Cerebellar cortex (tissue), 1 donor: ENCODE data around the gene ST7L.
"Not testable (repeated sequence)": the region's sequence is repeated elsewhere in the genome, so short reads cannot be mapped to it uniquely, and the experiment has no call there.

Experiments
- DNase-seq: peaks from one replicate; pipeline ENCODE4 v3.0.0-alpha.2; 2015; ENCODE audit warnings: low spot score

The ST7L gene, protein sequence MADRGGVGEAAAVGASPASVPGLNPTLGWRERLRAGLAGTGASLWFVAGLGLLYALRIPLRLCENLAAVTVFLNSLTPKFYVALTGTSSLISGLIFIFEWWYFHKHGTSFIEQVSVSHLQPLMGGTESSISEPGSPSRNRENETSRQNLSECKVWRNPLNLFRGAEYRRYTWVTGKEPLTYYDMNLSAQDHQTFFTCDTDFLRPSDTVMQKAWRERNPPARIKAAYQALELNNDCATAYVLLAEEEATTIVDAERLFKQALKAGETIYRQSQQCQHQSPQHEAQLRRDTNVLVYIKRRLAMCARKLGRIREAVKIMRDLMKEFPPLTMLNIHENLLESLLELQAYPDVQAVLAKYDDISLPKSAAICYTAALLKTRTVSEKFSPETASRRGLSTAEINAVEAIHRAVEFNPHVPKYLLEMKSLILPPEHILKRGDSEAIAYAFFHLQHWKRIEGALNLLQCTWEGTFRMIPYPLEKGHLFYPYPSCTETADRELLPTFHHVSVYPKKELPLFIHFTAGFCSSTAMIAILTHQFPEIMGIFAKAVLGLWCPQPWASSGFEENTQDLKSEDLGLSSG

DNA sequence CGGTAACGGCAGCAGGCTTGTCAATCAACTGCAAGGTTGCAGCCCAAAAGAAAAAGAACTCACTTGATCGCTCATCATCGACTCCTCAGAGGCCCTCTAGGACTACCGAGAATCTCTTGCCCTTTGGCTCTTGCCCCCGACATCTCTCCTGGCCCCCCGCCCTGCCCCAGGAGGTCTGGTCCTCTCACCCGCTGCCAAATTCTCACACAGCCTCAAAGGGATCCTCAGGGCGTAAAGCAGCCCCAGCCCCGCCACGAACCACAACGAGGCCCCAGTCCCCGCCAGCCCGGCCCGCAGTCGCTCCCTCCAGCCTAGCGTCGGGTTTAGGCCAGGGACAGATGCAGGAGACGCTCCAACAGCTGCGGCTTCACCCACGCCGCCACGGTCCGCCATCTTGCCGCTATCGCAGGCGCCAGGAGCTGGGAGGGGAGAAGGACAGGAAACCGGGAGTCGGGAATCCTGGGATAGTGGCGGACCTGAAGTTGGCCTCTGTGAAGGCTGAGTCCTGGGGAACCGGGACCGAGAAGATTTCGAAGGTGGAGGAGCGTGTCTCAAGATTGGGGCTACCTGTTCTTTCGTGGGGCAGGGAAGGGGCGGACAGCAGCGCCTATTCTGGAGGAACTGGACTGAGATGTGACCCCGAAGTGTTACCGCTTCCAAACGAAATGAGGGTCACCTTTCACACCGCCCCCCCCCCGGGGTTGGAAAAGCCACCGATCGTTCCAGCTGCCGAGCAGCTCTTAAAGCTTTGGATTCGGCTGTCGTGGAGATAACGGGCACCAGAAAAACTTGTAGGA lies at the start of gene ST7L:
Gene ST7L (minus strand): TSS at position 421 of the 797 bp plus-strand sequence. CDS start 28 bp downstream, at position 393.
- peak; percentile 90 for DNase-seq

DNA sequence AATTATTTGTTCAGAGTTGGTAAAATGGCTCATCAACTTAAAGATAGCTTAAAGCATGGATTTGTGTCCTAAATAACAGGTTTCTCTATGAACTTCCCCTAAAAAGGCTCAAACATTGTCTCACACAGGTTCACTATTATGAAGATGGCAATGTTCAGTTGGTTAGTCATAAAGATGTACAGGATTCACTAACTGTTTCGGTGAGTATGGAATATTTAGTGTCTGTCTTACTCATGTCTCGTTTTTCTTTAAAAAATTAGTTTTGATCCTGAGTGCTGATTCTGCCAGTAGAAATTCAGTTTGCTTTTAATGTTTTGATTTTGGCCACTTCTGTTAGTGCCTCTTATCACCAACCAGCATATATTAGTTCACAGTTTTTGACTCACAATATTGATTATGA lies 48.0 kb upstream of the ST7L start:
- no peak for DNase-seq

DNA sequence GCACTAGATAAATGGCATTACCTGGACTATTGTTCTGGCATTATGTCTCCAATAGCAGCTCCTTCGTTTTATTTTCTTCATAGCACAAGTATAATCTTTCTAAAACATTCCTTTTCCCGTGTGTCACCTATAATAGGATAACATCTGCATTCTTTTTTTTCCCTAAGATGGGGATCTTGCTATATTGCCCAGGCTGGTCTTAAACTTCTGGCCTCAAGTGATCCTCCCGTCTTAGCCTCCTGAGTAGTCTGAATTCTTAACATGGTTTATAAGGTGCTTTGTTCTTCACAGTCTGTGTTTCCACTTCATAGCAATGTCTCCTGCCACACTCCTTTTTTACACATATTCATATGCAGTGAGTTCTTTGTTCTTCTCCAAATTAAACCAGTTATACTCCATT lies 46.9 kb upstream of the ST7L start:
- DNase-seq = no peak

- no peak for DNase-seq
These were observed 32.3 kb upstream of the ST7L start for GRCh38 chr1:112651205-112651604.

DNA sequence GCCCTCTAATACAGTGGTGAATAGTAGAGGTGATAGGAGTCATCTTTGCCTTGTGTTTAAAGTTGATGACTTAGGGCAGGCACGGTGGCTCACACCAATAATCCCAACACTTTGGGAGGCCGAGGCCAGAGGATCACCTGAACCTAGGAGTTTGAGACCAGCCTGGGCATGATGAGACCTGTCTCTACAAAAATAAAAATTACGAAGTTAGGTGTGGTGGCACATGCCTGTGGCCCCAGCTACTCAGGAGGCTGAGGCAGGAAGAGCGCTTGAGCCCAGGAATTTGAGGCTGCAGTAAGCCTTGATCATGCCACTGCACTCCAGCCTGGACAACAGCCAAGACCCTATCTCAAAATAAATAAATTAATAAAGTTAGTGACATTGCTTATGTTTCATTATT lies 27.3 kb upstream of the ST7L start:
- no peak for DNase-seq

DNA sequence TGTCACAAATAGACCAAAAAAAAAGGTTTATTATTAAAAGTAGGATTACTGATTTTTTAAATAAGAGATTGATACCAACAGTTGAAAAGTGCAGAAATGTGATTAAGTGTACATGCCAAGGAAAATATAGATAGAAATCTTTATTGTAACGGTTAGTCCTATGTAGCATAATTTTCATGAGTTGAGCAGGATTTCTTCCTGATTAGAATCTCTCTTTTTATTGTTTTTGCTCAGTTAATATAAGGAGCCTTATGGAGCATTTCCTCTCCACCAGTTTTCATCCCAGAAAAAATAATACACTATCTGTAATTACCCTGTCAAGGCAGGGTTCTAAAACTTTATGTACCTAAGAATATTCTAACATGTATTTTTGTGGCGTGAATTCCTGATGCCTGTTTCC lies 24.1 kb upstream of the ST7L start:
- DNase-seq = no peak

GRCh38 chr1:112640437-112640836 lies 21.5 kb upstream of the ST7L start:
- not testable (repeated sequence) for DNase-seq

- no peak for DNase-seq
These were observed 19.1 kb upstream of the ST7L start for GRCh38 chr1:112638110-112638428.

DNA sequence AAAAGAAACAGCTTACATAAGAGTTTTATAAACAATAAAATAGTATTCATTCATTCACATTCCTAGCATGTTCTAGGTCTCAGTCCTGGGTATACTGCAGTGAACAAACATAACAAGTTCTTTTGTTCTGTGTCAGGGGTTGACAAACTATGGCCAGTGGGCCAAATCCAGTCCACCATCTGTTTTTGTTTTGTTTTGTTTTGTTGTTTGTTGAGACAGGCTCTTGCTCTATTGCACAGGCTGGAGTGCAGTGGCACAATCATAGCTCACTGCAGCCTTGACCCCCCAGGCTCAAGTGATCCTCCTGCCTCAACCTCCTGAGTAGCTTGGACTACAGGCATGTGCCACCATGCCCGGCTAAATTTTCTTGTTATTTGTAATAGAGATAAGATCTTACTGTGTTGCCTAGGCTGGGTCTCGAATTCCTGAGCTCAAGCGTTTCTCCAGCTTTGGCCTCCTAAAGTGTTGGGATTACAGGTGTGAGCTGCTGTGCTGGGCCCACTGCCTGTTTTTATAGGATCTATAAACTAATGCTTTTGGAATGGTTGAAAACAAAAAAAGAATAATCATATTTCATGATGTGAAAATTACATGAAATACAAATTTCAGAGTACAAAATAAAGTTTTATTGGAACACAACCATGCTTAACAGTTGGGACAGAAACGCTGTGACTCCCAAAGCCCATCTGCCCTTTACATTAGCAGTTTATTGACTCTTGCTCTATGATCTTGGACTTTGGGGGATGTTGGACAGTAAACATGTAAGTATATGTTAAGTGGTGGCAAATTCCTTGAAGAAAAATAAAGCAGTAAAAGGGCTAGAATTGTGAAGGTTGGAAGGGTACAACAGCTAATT lies 18.5 kb upstream of the ST7L start:
- no peak for DNase-seq

DNA sequence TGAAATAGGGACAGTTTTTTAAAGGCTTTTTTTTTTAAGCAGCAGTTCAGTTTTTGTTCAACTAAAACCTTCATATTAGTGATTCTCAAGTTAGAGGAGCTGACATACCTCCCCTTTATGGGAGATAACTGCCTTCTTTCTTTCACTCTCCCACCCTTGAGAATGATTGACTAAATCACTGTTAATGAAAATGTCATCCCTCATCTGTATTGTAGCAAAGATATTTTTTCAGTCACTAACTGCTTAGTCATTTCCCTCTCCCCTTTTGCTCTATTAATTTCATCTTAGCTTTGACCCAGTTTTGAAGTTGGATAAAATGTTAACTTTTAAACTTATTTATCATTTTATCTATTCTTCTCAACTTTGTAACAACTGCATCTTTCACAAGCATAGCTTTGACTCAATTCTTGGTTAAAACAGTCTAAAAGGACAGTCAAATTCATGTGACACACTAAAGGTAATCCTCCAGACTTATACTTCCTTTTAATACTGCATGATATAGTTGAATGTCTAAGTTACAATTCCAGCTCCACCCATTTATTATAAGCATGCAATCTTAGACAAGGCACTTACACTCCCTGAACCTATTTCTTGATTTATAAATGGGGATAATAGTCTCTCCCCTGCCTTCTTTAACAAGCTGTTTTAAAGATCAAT lies 17.8 kb upstream of the ST7L start:
- DNase-seq = no peak

GRCh38 chr1:112636056-112636455 lies 17.1 kb upstream of the ST7L start:
- DNase-seq = no peak

- DNase-seq = no peak
These were observed 15.4 kb upstream of the ST7L start for GRCh38 chr1:112634367-112634766.

GRCh38 chr1:112633628-112634027 lies 14.7 kb upstream of the ST7L start:
- DNase-seq = no peak

- DNase-seq = no peak
These were observed 10.3 kb upstream of the ST7L start for GRCh38 chr1:112629256-112629655.

- DNase-seq = no peak
These were observed 9.6 kb upstream of the ST7L start for GRCh38 chr1:112628516-112628915.

- DNase-seq = no peak
These were observed 7.9 kb upstream of the ST7L start for GRCh38 chr1:112626887-112627286.

GRCh38 chr1:112626193-112626592 lies 7.3 kb upstream of the ST7L start:
- DNase-seq = no peak

DNA sequence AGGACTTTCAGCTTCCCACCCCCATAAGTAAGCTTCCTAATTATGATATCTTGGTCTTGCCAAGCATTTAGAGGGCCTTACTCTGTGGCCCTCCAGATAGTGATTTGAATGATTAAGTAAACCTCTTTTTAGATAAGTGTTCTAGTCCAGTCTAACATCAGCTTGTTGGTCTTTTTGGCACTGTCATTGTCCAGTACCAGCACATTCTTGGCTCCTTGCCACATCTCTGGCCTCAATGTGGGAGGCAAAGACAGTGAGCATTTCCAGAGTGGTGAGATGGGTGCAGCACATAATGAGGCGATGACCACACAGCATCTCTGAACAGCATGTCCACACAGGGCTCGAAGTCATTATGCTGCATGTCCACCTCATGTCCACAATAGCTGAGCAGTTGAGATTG lies 6.8 kb upstream of the ST7L start:
- DNase-seq = peak; percentile 17

DNA sequence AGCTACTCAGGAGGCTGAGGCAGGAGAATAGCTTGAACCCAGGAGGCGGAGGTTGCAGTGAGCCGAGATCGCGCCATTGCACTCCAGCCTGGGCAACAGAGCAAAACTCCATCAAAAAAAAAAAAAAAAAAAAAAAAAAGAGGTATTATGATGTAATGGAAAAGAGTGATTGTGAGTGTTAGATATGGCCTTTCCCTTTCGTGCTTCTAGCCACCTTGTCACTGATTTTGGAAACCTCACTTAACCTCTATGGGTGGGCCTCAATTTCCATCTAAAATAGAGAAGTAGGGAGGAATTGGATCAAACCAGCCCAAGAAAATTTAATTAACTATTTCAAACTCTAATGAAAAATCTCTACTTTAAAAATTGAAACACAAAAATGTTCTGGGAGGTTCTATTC lies 5.6 kb upstream of the ST7L start:
- DNase-seq = not testable (repeated sequence)

- DNase-seq = no peak
These were observed 1.4 kb upstream of the ST7L start for GRCh38 chr1:112620377-112620695.

DNA sequence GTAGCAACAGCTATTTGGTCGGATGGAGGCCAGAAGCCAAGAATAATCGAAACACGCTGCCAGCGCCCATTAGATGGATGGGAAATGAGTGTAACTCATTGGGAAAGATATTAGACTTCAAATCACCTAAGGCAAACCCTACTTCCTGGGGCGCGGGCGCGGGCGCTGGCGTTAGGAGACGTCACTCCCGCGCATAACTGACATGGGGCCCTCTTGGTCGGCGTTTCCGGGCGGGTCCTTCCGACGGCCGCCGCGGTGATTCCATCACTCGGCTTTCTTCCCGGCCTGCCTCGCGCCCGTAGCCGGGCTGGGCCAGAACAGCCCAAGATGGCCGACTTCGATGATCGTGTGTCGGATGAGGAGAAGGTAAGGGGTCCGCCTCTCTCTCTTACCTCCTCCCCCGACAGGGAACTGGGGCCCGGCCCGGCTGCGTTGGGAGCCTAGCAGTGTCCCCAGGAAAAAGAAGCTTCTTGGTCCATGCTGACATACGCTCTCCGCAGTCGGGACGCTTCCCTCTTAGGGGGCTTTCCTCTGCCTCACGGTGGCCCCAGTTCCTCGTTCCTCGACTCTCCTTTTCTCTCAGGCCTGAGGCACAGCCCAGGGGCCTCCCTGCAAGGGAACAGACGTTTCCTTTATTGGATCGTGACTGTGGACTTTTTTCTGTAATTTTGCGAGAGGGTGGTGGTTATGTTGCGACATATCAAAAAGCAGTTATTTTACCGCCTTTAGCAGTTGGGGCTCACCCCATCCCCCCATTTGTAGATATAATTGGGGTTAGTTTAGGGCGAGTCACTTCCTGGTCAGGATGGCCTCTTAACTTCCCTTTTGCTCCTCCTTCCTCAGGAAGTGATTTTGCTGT lies 806 bp upstream of the ST7L start, which contains the start of gene CAPZA1:
Gene CAPZA1 (plus strand): TSS at position 315 of the 859 bp plus-strand sequence. CDS start 13 bp downstream, at position 328.
- peak; percentile 91 for DNase-seq
